Testis (tissue), 3 donors: ENCODE results near the gene ZNF532. TPM values are rescaled to one million over a fixed set of nuclear protein-coding genes. Genes with fewer than 3 reads are reported as not detected.

ENCODE experiments used
- DNase-seq: peaks from one replicate; pipeline ENCODE4 v3.0.0-alpha.2; 2019
- H3K27ac ChIP-seq, 2 donors: fragments of 200-600 bp; sonication (generic); one replicate each; pipeline ENCODE4 v1.5.1; 2019
- H3K27me3 ChIP-seq: fragments of 200-600 bp; sonication (generic); one replicate; pipeline ENCODE4 v1.5.1; 2019
- H3K36me3 ChIP-seq: fragments of 200-600 bp; sonication (generic); one replicate; pipeline ENCODE4 v1.5.1; 2017; ENCODE audit warnings: low read depth; ENCODE audit errors: missing control alignments
- H3K4me1 ChIP-seq: fragments of 200-600 bp; sonication (generic); one replicate; pipeline ENCODE4 v1.5.1; 2019
- H3K4me3 ChIP-seq, 2 donors: fragments of 200-600 bp; sonication (generic); one replicate each; pipeline ENCODE4 v1.5.1; 2017 to 2019
- H3K9me3 ChIP-seq: fragments of 200-600 bp; sonication (generic); one replicate; pipeline ENCODE4 v1.5.1; 2017
- POLR2A ChIP-seq: fragments of 450-650 bp; IDR thresholded peaks from one replicate; pipeline ENCODE4 v1.6.1; 2017; ENCODE audit warnings: antibody characterized with exemption, mild to moderate bottlenecking, moderate library complexity
- WGBS, 2 donors: methylation state at CpG; one replicate each; pipeline ENCODE4 v1.1.5; 2018; 5-methylcytosine and 5-hydroxymethylcytosine counted together
- intact Hi-C: fragments of 100-400 bp; cut with DNase I; formaldehyde crosslinking; loops from one replicate; pipeline ENCODE4 v1.15.1; 2023; ENCODE audit warnings: low total_unique reads
- polyA plus RNA-seq: library from polyadenylated mRNA; stranded (reverse); fragments of 350-450 nt; fragmentation: Illumina TruSeq; extraction: RNeasy Lipid Tissue Mini Kit (QIAGEN cat#74804); gene quantifications from one replicate; pipeline ENCODE4 v1.2.3, GENCODE V29; 2014; ENCODE audit warnings: low read depth, low replicate concordance; ENCODE audit not compliant: insufficient read depth
- total RNA-seq, 2 donors: library from RNA; depleted of rRNA; stranded (reverse); fragments of >200 nt; gene quantifications; one replicate each; pipeline ENCODE4 v1.2.3, GENCODE V29; 2016
- TF ChIP-seq, protein P1 (sequence below), 3 experiments: fragments of 450-650 bp in 2 of 3; fragments of 200-600 bp in 1 of 3; sonication (generic) in 1 of 3; IDR thresholded peaks; one replicate each; pipeline ENCODE4 v1.5.1; 2016 to 2019; ENCODE audit warnings: antibody characterized with exemption in 3 of 3, mild to moderate bottlenecking in 2 of 3, moderate library complexity in 1 of 3

Gene ZNF532
- total and polyA plus RNA-seq, 3 donors from 2014 or later = 64.0 to 131 (median 122) TPM

DNA sequence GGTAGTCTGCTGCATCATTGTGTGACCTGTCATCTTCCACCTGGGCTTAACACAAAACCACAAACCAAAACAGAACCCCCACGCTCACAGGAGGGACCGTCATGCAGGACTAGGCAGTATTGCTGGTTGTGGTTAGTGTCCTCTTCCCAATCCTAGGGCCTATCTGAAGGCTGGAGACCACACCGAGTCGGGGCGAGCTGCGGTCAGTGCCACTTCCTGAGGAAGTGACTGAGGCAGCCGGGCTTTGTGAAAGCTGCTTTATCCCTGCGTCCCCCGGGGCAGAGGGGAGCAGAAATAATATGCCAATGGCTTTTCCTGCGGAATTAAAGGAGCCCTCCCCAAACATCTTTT is 22.9 kb downstream of the ZNF532 start:
- peak; percentile 30 for DNase-seq
- no peaks in the 10 kb centered on the region for H3K27me3 ChIP-seq
- intact Hi-C loops = no loop called here
- WGBS, 2 donors = 70 to 77% methylated on average over 10 of the region's 10 CpGs
- no peak overlapping the region for H3K4me3 ChIP-seq
- no peaks in the 10 kb centered on the region for H3K36me3 ChIP-seq
- peak overlapping the region in 1 of 2 donors; percentile 42 for H3K27ac ChIP-seq
- no peaks in the 10 kb centered on the region for H3K9me3 ChIP-seq
- H3K4me1 ChIP-seq = peaks cover 5% of the 10 kb centered on the region
- TF ChIP-seq POLR2A = no peak
- TF ChIP-seq, protein P1, sequence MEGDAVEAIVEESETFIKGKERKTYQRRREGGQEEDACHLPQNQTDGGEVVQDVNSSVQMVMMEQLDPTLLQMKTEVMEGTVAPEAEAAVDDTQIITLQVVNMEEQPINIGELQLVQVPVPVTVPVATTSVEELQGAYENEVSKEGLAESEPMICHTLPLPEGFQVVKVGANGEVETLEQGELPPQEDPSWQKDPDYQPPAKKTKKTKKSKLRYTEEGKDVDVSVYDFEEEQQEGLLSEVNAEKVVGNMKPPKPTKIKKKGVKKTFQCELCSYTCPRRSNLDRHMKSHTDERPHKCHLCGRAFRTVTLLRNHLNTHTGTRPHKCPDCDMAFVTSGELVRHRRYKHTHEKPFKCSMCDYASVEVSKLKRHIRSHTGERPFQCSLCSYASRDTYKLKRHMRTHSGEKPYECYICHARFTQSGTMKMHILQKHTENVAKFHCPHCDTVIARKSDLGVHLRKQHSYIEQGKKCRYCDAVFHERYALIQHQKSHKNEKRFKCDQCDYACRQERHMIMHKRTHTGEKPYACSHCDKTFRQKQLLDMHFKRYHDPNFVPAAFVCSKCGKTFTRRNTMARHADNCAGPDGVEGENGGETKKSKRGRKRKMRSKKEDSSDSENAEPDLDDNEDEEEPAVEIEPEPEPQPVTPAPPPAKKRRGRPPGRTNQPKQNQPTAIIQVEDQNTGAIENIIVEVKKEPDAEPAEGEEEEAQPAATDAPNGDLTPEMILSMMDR (IDR thresholded peaks at IDR 0.05) = no peak

DNA sequence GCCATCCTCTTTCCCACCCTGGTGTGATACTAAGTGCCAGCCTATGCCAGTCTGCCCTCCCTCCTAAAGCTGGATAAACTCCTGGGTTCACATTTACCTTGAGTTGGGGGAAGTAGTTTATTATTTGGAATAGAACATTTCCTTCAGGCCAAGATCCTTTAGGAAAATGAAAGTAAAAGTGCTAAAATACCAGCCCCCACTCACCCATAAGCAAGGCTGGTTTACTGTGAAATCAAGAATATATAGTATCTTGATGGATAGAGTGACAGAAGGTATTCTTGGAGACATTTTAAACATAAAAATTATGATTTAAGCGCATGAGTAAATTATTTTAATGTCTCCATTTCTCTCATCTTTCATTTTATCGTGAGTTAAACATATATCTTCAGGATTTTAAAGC is 27.1 kb downstream of the ZNF532 start:
- DNase-seq = no peak
- WGBS, 2 donors = 83 to 84% methylated on average over 2 of the region's 2 CpGs
- no peaks in the 10 kb centered on the region for H3K9me3 ChIP-seq
- intact Hi-C loops = no loop called here
- no peak for TF ChIP-seq POLR2A
- TF ChIP-seq, protein P1 (IDR thresholded peaks at IDR 0.05) = no peak
- H3K36me3 ChIP-seq = no peaks in the 10 kb centered on the region
- H3K27ac ChIP-seq = peak overlapping the region in 1 of 2 donors; percentile 13
- H3K4me1 ChIP-seq = peaks cover 14% of the 10 kb centered on the region
- no peak overlapping the region for H3K4me3 ChIP-seq
- H3K27me3 ChIP-seq = no peaks in the 10 kb centered on the region

DNA sequence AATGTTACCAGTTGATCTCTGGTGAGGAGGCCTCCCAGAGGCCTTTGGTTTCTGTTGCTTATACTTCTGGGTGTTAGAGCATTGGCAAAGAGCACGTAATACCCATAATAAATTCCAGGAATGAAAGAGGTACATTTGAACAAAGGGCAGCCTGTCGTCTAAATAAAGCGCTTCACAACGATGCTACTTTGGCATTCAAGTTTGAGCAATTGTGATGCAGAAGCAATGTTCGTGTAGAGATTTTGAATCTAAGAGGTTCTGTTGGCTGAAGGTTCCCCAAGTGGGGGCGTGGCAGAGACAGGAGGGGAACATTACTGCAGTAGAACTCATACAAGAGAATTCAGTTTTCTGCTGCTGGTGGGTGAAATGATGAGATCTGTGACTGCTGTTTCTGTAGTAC is 27.8 kb downstream of the ZNF532 start:
- 71% methylated on average over 6 of the region's 6 CpGs for WGBS, 2 donors
- peak overlapping the region in 1 of 2 donors; percentile 13 for H3K27ac ChIP-seq
- no peaks in the 10 kb centered on the region for H3K9me3 ChIP-seq
- no peak overlapping the region for H3K4me3 ChIP-seq
- H3K4me1 ChIP-seq = peaks cover 10% of the 10 kb centered on the region
- intact Hi-C loops = no loop called here
- H3K27me3 ChIP-seq = no peaks in the 10 kb centered on the region
- TF ChIP-seq, protein P1 (IDR thresholded peaks at IDR 0.05) = no peak
- no peak for TF ChIP-seq POLR2A
- H3K36me3 ChIP-seq = no peaks in the 10 kb centered on the region
- DNase-seq = peak; percentile 9

DNA sequence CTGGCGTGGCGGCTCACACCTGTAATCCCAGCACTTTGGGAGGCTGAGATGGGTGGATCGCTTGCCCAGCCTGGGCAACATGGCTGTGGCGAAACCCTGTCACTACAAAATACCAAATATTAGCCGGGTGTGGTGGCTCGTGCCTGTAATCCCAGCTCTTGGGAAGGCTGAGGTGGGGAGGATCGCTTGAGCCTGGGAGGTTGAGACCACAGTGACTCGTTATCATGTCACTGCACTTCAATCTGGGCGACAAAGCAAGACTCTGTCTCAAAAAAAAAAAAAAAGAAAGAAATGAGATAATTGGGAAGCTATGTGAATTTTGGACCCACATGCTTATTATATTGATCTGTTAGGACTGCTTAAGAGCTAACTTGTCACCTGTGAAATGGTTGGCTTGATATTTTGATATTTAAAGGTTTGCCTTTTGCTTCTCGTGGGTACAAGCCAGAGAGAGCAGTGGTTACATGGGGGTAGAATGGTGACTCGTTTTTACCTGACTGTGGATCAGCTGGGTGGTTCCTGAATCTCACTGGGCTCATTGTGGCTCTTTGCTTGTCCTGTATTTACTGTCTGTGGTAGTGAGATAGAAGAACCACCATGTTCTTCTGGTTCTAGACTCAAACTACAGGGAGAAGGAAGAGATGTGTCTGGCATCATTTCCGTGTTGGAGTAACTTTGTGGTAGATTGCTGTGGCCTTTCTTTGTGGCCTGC is 28.9 kb downstream of the ZNF532 start:
- Histone ChIP-seq H3K36me3 (no peaks in the 10 kb centered on the region), H3K4me1 (peaks cover 10% of the 10 kb centered on the region), H3K27me3 (no peaks in the 10 kb centered on the region), H3K9me3 (no peaks in the 10 kb centered on the region), H3K27ac (no peak overlapping the region), H3K4me3 (no peak overlapping the region)
- no peak for DNase-seq
- intact Hi-C loops = no loop called here
- 87 to 92% methylated on average over 12 of the region's 12 CpGs for WGBS, 2 donors
- TF ChIP-seq POLR2A = no peak
- TF ChIP-seq, protein P1 (IDR thresholded peaks at IDR 0.05) = no peak

DNA sequence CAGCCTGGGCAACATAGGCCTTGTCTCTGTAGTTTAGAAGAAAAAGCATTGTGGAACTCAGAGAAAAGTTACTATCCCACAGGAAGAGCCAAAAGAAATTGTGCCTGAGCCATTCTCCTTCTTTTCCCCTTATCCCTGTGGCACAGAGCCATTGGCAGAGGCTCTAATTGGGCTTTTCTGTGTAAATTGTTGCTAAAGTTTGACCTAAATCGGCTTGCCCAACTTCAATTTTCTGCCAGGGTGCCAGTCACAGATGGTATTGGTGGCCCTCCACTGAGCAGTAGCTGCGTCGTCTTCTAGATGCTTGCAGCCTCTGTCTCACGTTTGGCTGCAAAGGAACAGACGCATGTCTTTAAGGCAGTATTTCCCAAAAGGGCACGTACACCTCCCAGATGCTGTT is 30.3 kb downstream of the ZNF532 start:
- H3K27me3 ChIP-seq = no peaks in the 10 kb centered on the region
- H3K27ac ChIP-seq = no peak overlapping the region
- H3K4me3 ChIP-seq = no peak overlapping the region
- intact Hi-C loops = no loop called here
- WGBS, 2 donors = 48 to 52% methylated on average over 6 of the region's 6 CpGs
- H3K9me3 ChIP-seq = no peaks in the 10 kb centered on the region
- H3K4me1 ChIP-seq = peaks cover 10% of the 10 kb centered on the region
- TF ChIP-seq, protein P1 (IDR thresholded peaks at IDR 0.05) = no peak
- TF ChIP-seq POLR2A = no peak
- peak; percentile 49 for DNase-seq
- H3K36me3 ChIP-seq = no peaks in the 10 kb centered on the region
